ENCODE data around the gene SLC22A5. TPM values are rescaled to one million over a fixed set of nuclear protein-coding genes. Genes with fewer than 3 reads are reported as not detected.

The SLC22A5 gene
- total and polyA plus RNA-seq, 11 donors: 7.5 to 50.1 (median 13.5) TPM

- peak; percentile 6 to 54 (median 28) for ATAC-seq
- peak overlapping the region in 4 of 12 donors; percentile 11 to 88 (median 28) for H3K27ac ChIP-seq
- DNase-seq: peak in 3 of 5 donors; percentile 51 to 58 (median 57)
- no peaks in the 10 kb centered on the region for H3K9me3 ChIP-seq
- intact Hi-C loops (cut with DNase I): loop anchor here (1.0 to 10.0 kb wide), 12 partner anchors 111 to 499 kb away; partner anchors contain the start of gene IL3 (in 2 of the 10)
- H3K27me3 ChIP-seq: no peaks in the 10 kb centered on the region
- peaks cover 0 to 61% (median 48%) of the 10 kb centered on the region in 12 donors for H3K4me1 ChIP-seq
- 33 to 55% (median 38%) methylated on average over 9 of the region's 9 CpGs for WGBS, 4 donors
- H3K36me3 ChIP-seq: peaks cover 0 to 13% (median 6%) of the 10 kb centered on the region in 9 donors
- no peak overlapping the region for H3K4me3 ChIP-seq
- TF ChIP-seq CTCF (IDR thresholded peaks at IDR 0.05) (peak; percentile 53 to 80 (median 72)), POLR2A (IDR thresholded peaks at IDR 0.05) (no peak)
These were observed 16.0 kb downstream of the SLC22A5 start for GRCh38 chr5:132385326-132386105.

- H3K4me1 ChIP-seq: peaks cover 0 to 63% (median 49%) of the 10 kb centered on the region in 12 donors
- 23 to 31% (median 26%) methylated on average over 4 to 10 of the region's 10 CpGs for WGBS, 4 donors
- H3K4me3 ChIP-seq: no peak overlapping the region
- H3K9me3 ChIP-seq: no peaks in the 10 kb centered on the region
- intact Hi-C loops (cut with DNase I): loop anchor here in 9 of 10 donors (1.0 to 10.0 kb wide), 11 partner anchors 110 to 498 kb away; partner anchors contain the start of gene IL3 (in 2 of the 9)
- no peak for TF ChIP-seq POLR2A (IDR thresholded peaks at IDR 0.05)
- TF ChIP-seq CTCF (IDR thresholded peaks at IDR 0.05): peak; percentile 69 to 92 (median 82)
- no peaks in the 10 kb centered on the region for H3K27me3 ChIP-seq
- peak overlapping the region; percentile 69 to 90 (median 86) for H3K27ac ChIP-seq
- H3K36me3 ChIP-seq: peaks cover 0 to 14% (median 3%) of the 10 kb centered on the region in 9 donors
- peak; percentile 79 to 86 (median 80) for ATAC-seq
- peak; percentile 71 to 85 (median 77) for DNase-seq
These were observed 17.3 kb downstream of the SLC22A5 start for GRCh38 chr5:132386644-132387286.

- WGBS, 4 donors: 9 to 14% (median 11%) methylated on average over 4 of the region's 4 CpGs
- peak overlapping the region in 3 of 12 donors; percentile 10 to 17 (median 13) for H3K4me3 ChIP-seq
- ATAC-seq: peak; percentile 75 to 87 (median 84)
- TF ChIP-seq CTCF (IDR thresholded peaks at IDR 0.05) (no peak), POLR2A (IDR thresholded peaks at IDR 0.05) (no peak)
- H3K27me3 ChIP-seq: no peaks in the 10 kb centered on the region
- no peaks in the 10 kb centered on the region for H3K9me3 ChIP-seq
- H3K4me1 ChIP-seq: peaks cover 0 to 63% (median 49%) of the 10 kb centered on the region in 12 donors
- peaks cover 0 to 23% (median 6%) of the 10 kb centered on the region in 9 donors for H3K36me3 ChIP-seq
- intact Hi-C loops (cut with DNase I): loop anchor here in 8 of 10 donors (2.0 to 10.0 kb wide), 11 partner anchors 21 to 497 kb away; partner anchors contain the start of gene IL3 (in 2 of the 8)
- peak in 4 of 5 donors; percentile 49 to 69 (median 64) for DNase-seq
- peak overlapping the region; percentile 69 to 90 (median 86) for H3K27ac ChIP-seq
These were observed 18.2 kb downstream of the SLC22A5 start for GRCh38 chr5:132387640-132388117.

Measured in heart left ventricle (tissue), 16 donors.